Ascending aorta (tissue), 2 donors: ENCODE measurements around the gene ANKRD23. TPM values are rescaled to one million over a fixed set of nuclear protein-coding genes. Genes with fewer than 3 reads are reported as not detected.

Source experiments
- DNase-seq, 2 donors: peaks; one replicate each; pipeline ENCODE4 v3.0.0-alpha.2; 2019; ENCODE audit warnings: low spot score in 2 of 2
- H3K27ac ChIP-seq, 2 donors: fragments of 200-600 bp; sonication (generic); one replicate each; pipeline ENCODE4 v1.5.1; 2016 to 2017; ENCODE audit warnings: mild to moderate bottlenecking in 1 of 2
- H3K27me3 ChIP-seq: fragments of 200-600 bp; sonication (generic); one replicate; pipeline ENCODE4 v1.5.1; 2017
- H3K36me3 ChIP-seq, 2 donors: fragments of 200-600 bp; sonication (generic); one replicate each; pipeline ENCODE4 v1.5.1; 2016
- H3K4me1 ChIP-seq, 2 donors: fragments of 200-600 bp; sonication (generic); one replicate each; pipeline ENCODE4 v1.5.1; 2016 to 2017; ENCODE audit warnings: mild to moderate bottlenecking in 1 of 2
- H3K4me3 ChIP-seq, 2 donors: fragments of 200-600 bp; sonication (generic); one replicate each; pipeline ENCODE4 v1.5.1; 2016 to 2017; ENCODE audit warnings: mild to moderate bottlenecking in 1 of 2
- H3K9me3 ChIP-seq, 2 donors: fragments of 200-600 bp; sonication (generic); one replicate each; pipeline ENCODE4 v1.5.1; 2016
- CTCF ChIP-seq, 3 experiments: fragments of 200-600 bp in 2 of 3; fragments of 450-650 bp in 1 of 3; sonication (generic) in 2 of 3; IDR thresholded peaks; one replicate each; pipeline ENCODE4 v1.5.1; 2016 to 2019; ENCODE audit warnings: antibody characterized with exemption in 3 of 3, mild to moderate bottlenecking in 1 of 3, moderate library complexity in 1 of 3
- intact Hi-C: fragments of 100-400 bp; cut with DNase I; formaldehyde crosslinking; loops from one replicate; pipeline ENCODE4 v1.15.1; 2023
- total RNA-seq: library from RNA; depleted of rRNA; stranded (reverse); fragments of >200 nt; gene quantifications from one replicate; pipeline ENCODE4 v1.1.0, GENCODE V29; 2016

The ANKRD23 gene
- total RNA-seq, 1 donor from 2014 or later, result 4.0 TPM

- no peak for DNase-seq
- no peaks in the 10 kb centered on the region for H3K27me3 ChIP-seq
- TF ChIP-seq CTCF (IDR thresholded peaks at IDR 0.05), result no peak
- no peak overlapping the region for H3K4me3 ChIP-seq
- no peaks in the 10 kb centered on the region for H3K4me1 ChIP-seq
- intact Hi-C loops, result no loop called here
- H3K36me3 ChIP-seq, result peaks cover 0 to 7% of the 10 kb centered on the region in 2 donors
- H3K9me3 ChIP-seq, result no peaks in the 10 kb centered on the region
- H3K27ac ChIP-seq, result no peak overlapping the region
Measured at GRCh38 chr2:96838345-96839292, 5.2 kb downstream of the ANKRD23 start.

GRCh38 chr2:96837575-96837974 is 6.2 kb downstream of the ANKRD23 start:
- H3K27ac ChIP-seq, result no peak overlapping the region
- no peak for TF ChIP-seq CTCF (IDR thresholded peaks at IDR 0.05)
- H3K36me3 ChIP-seq, result peaks cover 8 to 15% of the 10 kb centered on the region in 2 donors
- H3K27me3 ChIP-seq, result no peaks in the 10 kb centered on the region
- intact Hi-C loops, result no loop called here
- H3K4me1 ChIP-seq, result no peaks in the 10 kb centered on the region
- no peaks in the 10 kb centered on the region for H3K9me3 ChIP-seq
- no peak overlapping the region for H3K4me3 ChIP-seq
- DNase-seq, result no peak

- DNase-seq, result no peak
- TF ChIP-seq CTCF (IDR thresholded peaks at IDR 0.05), result no peak
- Histone ChIP-seq H3K27ac (no peak overlapping the region), H3K27me3 (no peaks in the 10 kb centered on the region), H3K36me3 (peaks cover 22 to 32% of the 10 kb centered on the region in 2 donors), H3K4me3 (no peak overlapping the region), H3K9me3 (no peaks in the 10 kb centered on the region), H3K4me1 (no peaks in the 10 kb centered on the region)
- intact Hi-C loops, result no loop called here
Measured at GRCh38 chr2:96835830-96836229, 8.0 kb downstream of the ANKRD23 start.

GRCh38 chr2:96832754-96833507 is 10.9 kb downstream of the ANKRD23 start:
- H3K27me3 ChIP-seq, result no peaks in the 10 kb centered on the region
- intact Hi-C loops, result no loop called here
- peaks cover 51 to 61% of the 10 kb centered on the region in 2 donors for H3K36me3 ChIP-seq
- no peak for DNase-seq
- no peaks in the 10 kb centered on the region for H3K4me1 ChIP-seq
- H3K27ac ChIP-seq, result peak overlapping the region in 1 of 2 donors; percentile 6
- H3K9me3 ChIP-seq, result no peaks in the 10 kb centered on the region
- no peak for TF ChIP-seq CTCF (IDR thresholded peaks at IDR 0.05)
- no peak overlapping the region for H3K4me3 ChIP-seq

GRCh38 chr2:96832408-96832753 is 11.4 kb downstream of the ANKRD23 start:
- intact Hi-C loops, result no loop called here
- no peak for TF ChIP-seq CTCF (IDR thresholded peaks at IDR 0.05)
- no peaks in the 10 kb centered on the region for H3K4me1 ChIP-seq
- H3K36me3 ChIP-seq, result peaks cover 55 to 62% of the 10 kb centered on the region in 2 donors
- H3K9me3 ChIP-seq, result no peaks in the 10 kb centered on the region
- no peak overlapping the region for H3K4me3 ChIP-seq
- no peak for DNase-seq
- H3K27ac ChIP-seq, result no peak overlapping the region
- no peaks in the 10 kb centered on the region for H3K27me3 ChIP-seq
